GM19043 (cell line): ENCODE results near the gene RPLP2.
A peak's percentile ranks its signal among the peaks of the same experiment; 100 is the strongest.

Experiments
- ATAC-seq: cut with Tn5 transposase; IDR thresholded peaks from one replicate; pipeline ENCODE4 v1.9.1; 2021; ENCODE audit warnings: low read depth; ENCODE audit not compliant: unreplicated experiment

The RPLP2 gene

DNA sequence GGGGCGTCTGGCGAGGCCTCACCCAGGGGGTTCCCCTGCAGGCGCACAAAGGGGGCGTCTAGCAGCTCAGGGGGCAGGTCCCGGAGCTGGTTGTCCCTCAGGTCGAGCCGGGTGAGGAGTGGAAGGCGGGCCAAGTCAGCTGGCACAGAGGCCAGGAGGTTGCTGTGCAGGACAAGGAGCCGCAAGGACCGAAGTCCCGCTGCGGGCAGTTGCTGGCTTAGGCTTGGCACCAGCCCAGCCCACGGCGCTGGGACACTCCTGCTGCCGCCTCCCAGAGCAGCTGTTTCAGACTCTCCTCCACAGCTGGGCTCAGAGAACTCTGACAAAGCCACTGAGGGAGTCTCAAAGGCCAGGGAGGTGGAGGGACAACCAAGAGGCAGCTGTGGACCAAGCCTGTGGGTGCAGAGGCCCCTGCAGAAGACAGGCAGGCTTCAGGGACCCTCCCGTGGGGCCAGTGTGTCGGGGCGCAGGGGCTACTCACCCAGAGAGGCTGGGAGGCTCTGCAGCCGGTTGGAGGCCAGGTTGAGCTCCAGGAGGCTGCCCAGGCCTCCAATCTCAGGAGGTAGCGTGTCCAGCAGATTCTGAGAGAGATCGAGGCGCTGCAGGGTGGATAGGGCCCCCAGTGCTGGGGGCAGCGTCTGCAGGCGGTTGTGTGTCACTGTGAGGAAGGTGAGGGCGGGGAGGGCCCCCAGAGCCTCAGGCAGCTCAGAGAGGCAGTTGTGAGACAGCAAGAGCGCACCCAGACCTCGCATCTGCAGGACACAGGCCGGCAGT lies 6.9 kb upstream of the RPLP2 start:
- no peak for ATAC-seq

DNA sequence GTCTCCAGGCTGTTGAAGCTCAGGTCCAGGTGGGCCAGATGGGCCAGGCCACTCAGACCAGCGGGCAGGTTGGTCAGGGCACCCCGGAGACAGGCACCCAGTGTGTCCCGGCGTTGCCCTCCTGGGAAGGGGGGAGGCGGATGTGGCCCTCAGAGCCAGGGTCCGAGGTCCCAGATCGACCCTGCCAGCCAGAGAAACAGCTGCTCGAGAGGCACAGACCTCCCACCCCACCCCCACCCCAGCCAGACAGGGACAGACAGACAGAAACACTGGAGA lies 6.4 kb upstream of the RPLP2 start:
- no peak for ATAC-seq

DNA sequence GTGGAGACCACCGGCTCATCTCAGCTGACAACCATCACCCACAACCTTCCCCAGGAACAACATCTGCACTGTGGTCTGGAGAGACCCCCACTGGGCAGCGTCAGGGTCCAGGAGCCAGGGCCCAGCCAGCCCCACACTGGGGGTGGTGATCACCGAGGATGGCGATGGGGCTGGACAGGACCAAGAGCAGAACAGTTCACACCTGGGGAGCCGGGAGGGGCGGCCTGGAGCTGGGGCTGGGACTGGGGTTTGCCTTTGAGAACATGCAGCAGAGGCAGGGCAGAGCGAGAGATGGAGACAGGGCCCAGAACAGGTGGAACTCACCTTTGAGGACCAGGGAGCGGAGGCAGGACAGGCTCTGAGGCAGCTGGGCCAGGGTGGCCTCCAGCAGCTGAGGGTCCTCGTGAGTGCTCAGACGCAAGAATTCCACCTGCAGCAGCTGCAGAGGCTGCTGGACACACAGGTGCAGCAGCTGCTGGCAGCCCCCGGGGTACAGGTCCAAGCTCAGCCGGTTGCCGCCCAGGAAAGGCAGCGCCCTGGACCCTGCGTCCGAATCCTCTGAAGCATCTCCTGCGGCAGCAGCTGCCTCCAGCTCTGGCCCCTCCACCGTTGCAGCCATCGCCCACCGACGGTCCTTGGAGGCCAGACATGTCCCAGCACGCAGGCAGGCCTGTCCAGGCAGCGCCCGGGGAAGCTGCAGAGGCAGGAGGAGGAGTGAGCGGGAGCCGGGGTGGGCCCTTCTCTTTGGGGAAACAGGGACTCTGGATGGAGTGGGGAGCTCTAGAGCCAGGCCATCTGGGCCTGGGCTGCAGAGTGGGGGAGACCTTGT lies 5.8 kb upstream of the RPLP2 start:
- no peak for ATAC-seq

DNA sequence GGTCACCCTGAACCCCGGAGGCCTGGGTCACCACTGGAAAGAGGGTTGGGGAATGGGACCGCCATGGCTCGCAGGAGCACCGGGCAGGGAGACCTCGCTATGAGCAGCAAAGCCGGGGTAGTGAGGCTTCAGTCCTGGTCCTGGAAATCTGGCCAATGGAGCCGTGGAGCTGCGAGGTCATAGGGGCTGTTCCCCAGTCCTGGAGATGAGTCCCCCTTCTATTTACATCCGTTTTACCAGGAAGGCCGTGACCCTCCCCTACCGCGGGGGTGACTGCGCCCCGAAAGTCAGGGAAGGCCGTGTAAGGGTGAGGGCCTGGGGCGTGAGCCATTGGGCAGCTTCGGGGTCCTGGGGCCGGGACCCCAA lies 5.2 kb upstream of the RPLP2 start:
- ATAC-seq, result no peak

DNA sequence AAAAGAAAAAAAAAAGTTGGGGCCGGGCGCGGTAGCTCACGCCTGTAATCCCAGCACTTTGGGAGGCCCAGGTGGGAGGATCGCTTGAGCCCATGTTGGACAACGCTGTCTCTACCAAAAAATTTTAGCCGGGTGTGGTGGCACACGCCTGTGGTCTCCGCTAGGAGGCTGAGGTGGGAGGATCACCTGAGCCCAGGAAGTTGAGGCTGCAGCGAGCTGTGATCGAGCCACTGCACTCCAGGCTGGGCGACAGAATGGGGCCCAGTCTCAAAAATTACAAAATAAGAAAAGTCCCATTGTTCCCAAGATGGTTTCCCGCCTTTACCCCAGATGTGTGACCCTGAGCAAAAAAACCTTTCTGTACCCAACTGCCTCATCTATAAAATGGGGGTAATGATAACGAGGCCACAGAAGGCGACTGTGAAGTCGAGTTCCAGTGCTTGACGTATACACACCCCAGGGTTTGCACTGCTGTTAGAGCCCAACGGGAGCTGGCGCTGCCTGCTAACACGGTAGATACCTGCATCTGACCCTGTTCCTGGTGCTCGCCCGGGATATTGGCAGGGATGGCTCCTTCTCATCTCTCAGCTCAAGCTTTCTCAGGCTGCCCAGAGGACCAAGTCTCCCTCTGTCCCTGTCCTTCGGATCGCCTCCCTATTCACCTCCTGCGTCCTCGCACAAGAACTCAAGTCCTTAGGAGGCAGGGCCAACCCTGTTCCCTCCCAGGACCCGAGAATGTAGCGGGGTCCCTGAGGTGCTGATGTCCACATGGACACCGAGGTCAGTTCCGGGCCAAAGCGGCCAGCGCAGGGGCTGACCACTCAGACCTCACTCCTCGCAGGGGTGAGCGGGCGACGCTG lies 1.1 kb upstream of the RPLP2 start:
- ATAC-seq, result no peak

DNA sequence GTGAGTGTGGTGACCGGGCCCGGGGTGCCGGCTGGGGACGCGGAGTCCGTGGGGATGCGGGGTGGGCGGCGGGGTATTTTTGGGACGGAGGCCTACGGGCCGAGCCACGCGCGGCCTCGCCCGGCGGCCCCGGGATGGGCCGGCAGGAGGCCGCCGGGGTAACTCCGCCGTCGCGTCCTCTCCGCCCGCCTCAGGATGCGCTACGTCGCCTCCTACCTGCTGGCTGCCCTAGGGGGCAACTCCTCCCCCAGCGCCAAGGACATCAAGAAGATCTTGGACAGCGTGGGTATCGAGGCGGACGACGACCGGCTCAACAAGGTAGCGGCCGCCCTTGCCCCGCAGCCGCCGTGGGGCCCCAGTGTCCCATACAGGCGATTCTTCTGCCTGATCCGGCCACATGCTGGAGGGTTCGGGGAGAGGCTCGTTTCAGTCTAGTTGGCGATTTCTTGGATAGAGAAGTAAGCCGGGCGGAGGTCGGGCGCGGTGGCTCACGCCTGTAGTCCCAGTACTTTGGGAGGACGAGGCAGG lies 337 bp downstream of the RPLP2 start:
- ATAC-seq, result no peak

DNA sequence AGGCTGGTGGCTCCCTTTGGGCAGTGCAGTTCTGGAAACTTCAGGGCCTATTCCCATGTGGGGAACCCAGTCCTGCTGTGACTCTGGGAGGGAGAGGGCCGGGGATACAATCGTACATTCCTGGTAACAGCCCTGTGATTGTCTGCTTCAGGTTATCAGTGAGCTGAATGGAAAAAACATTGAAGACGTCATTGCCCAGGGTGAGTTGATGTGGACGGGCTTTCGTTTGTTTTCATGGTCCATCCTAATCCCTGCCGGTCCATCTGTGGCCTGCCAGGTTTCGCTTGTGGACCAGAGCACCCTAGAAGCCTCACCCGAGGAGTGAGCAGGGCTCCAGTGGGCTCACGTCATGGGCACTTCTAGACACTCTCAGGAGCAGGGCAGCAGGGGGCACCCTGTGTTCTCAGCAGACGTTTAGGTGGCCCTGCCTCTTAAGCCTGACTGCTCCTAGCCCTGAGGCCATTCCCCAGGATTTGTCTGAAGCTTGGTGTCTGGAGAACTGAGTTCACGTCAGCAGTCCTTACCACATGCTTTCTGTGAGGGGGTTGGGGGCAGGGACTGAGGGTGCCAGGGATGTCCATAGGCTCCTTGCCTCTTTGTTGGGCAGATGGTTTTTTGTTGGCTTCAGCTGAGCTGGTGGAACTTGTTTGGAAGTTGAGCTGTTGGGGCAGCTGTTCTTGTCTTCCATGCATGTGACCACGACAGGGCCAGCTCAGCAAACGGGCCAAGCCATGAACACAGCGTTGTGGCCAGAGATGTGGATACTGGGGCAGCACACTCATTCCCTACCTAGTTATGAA lies 1.9 kb downstream of the RPLP2 start:
- no peak for ATAC-seq

DNA sequence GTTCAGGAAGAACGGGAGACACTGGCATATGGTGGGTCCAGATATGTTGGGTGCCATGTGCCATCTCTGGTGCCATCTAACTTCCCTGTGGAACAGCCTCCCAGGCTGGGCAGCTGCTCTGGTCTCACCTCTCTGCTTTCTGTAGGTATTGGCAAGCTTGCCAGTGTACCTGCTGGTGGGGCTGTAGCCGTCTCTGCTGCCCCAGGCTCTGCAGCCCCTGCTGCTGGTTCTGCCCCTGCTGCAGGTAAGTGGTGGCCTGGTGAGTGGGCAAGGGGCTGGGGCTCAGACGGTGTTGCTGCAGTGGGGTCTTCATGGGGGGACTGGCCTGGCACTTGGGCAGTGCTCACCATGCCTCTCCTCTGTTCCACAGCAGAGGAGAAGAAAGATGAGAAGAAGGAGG lies 2.6 kb downstream of the RPLP2 start:
- no peak for ATAC-seq

DNA sequence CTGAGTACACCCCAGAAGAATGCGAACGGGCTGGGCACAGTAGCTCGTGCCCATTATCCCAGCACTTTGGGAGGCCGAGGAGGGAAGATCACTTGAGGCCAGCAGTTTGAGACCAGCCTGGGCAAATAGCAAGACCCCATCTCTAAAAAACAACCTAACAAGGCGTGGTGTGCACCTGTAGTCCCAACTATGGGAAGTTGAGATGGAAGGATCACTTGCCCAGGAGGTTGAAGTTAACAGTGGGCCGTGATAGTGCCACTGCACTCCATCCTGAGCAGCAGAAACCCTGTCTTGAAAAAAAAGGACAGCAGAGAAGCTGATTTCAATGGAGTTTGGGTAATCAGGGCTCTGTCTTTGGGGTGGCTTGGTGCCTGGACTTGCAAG lies 3.3 kb downstream of the RPLP2 start:
- ATAC-seq, result no peak

DNA sequence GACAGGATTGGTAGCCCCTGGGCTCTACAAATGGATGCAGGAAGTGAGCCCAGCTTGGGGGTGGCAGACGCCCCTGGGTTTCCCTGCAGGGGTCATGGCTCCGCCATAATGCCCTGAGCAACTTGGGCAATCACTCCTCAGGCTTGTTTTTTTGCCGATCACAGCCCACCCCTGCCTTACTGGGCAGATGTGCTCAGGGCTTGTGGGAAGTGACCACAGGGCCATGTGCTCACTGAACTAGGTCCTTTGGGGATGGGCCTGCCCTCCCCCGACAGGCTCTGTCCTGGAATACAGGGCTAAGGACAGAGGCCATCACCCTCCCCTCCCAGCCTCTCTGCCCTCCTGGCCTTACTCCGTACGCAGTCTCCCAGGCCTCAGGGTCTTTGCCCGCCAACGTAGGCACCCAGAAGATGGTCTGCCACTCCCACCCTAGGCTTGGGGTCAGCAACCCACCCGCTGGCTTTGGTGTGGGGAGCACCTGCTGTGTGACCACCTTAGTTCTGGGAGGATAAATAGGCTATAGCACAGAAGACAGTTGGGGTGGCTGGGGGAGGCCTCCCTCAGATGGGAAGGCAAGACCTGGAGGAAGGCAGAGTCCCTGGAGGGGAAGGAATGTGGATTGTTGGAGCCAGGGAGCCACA lies 3.8 kb downstream of the RPLP2 start:
- ATAC-seq, result no peak

DNA sequence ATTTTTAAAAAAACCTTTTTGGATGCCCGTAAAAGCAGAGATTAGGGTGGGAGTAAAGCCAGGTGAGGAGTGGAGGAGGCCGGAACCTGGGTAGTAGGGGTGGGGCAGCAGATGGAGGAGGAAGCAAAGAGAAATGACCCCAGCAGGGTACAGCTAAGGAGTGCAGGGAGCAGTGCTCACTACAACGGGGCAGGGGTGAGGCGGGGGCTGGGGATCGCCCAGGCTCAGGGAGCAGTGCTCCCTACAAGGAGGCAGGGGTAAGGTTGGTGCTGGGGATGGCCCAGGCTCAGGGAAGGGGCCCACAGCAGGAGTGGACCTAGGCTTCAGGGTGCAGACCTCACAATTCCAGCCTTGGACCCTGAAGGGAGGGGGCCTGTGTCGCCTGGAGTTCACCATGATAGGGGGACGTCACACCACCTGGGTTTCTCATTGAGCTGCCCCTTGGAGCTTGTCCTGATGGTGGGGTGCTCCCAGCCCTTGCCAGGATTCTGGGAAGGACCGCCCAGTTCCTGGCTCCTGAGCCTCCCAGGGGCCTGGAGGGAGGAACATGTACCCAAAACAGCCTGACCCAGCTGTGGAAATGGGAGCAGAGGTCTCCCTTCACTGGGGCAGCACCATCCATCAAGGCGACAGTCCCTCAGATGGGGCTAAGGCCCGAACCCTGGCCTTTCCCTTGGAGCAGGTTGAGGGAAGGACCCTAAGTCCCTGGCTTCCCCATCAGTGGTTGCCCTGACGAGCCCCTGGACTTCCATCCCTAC lies 6.1 kb downstream of the RPLP2 start:
- ATAC-seq, result no peak

DNA sequence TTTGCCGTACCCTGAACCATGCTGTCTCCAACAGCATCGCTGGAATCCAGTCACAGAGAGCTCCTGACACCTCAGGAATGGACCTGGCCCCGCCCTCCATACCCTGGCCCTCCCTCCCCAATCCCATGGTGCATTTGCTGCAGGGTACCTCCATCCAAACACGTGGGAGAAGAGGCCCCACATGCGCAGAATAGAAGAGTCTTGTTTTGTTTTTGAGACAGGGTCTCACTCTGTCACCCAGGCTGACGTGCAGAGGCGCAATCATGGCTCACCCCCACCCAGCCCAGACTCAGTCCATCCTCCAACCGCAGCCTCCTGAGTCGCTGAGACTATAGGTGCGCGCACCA lies 6.6 kb downstream of the RPLP2 start:
- no peak for ATAC-seq

DNA sequence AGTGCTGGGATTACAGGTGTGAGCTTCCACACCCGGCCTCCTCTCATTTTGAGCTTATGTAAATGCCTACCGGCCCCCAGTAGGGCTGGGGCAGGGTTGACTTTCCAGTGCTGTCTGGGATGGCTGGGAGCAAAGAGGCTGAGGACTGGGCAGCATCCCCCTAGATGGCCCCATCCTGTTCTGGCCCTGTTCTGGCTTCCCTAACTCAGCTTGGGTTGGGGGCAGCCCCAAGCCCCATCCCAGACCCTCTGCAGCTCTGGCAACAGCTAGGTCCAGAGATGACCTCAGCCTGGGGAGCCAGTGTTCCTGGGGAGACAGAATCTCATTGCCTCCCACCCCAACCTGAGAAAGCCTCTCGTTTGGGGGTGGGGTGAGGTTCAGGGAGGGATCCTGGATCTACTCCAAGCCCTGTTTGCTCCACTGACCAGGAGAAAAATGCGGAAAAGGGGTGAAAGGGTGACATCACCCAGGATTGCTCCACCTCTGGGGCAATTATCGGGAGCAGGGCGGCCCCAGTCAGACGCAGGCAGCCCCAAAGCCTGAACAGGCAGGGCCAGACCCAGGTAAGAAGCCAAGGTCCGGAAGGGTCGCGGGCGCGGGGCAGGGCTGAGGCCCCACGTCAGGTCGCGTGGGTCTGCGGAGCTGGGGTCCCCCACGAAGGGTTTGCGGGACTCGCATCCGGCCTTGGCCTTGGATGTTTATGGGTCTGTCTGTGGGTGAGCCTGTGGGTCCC lies 8.8 kb downstream of the RPLP2 start, which contains the start of gene PNPLA2:
TSS of gene PNPLA2 (plus strand) at position 519 of the 733 bp plus-strand sequence. CDS start 805 bp downstream, outside the sequence.
- ATAC-seq, result no peak

DNA sequence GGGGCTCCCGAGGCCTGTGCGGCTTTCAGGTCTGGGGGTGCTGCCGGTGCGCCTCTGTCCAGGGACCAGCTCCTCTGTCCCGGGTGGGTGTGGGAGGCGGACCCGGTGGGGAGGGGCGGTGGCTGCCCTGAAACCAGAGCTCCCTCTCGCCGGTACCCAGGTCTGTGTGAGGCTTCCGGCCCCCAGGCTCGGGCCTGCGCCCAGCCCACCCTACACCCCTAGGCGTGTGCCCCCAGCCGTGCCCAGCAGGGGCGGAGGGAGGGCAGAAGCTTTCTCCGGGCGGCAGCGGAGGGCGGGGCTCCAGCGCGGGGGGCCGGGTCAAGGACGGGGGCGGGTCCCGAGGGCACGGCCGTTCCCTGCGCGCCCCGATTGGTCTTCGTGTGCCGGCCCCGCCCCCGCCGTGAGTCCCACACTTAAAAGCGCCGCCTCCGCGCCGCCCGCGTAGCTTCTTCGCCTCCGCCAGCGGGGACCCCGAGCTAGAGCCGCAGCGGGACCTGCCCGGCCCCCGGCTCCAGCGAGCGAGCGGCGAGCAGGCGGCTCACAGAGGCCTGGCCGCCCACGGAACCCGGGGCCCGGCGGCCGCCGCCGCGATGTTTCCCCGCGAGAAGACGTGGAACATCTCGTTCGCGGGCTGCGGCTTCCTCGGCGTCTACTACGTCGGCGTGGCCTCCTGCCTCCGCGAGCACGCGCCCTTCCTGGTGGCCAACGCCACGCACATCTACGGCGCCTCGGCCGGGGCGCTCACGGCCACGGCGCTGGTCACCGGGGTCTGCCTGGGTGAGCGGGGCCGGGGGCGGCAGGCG lies 9.6 kb downstream of the RPLP2 start:
- ATAC-seq, result peak; percentile 52

DNA sequence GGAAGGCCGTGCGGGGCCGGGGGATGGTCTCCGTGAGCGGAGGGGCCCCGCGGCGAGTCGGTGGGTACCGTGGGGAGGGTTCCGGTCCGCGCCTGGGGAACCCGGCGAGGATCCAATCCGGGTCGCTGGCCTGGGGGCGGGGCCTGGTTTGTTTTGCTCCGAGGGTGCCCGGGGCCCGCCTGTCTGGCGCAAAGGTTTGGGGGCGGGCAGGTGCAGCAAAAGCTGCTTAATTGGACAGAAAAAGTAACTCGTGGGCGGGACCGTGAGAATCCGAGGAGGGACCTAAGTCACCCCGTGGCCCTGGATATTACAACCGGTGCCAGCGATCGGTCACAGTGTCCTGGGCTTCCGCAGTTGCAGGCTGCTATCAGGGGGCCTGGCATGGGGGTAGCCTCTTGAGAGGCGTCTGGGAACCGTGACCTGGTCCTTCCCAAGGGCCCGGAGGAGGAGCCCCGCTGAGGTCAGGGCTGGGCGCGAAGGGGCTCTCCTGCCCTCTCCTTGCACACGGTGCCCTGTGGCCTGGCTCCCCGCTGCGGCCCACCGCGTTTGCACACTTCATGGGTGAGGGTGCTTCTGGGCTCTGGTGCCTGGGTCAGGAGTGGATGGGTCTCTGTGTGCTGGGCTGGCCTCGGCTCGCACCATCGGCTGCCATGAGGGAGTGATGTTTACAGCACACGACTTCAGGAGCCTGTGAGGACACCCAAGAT lies 10.3 kb downstream of the RPLP2 start:
- ATAC-seq, result peak; percentile 57

DNA sequence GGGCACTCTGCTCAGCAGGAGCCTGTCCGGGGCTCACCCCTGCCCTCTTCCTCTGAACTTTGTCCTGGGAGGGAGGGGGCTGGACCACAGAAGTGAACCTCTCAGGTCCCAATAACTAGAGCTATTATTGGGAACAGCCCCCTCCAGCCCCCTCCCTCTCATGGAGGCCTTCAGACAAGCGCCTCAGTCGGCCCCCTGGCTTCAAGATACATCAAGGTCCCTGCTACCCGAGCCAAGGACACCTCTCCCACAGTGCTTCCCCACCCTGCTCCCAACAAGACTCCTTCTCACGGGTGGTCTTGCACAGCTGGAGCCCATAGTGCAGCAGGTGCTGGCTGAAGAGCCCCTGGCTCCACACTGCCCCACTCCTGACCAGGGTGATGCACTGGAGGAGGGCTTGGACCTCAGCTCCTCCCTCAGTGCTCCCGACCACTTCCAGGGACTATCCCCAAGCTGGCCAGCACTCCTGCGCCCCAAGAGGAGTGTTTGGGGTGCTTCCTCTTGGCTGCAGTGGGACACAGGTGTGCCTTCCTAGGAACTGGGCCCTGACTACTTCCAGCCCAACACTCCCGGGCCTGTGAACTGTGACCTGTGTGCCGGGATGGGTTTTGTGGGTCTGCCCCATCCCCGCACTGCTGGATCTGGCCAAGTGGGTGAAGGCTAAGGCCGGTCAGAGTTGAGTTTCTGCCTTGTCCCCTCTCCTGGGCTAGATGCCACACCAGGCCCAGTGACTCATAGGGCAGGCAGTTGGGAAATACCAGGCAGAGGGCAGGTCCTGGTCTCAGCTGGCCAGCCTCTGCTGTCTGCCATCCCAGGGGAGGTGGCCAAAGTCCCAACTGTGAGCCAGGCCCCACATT lies 11.1 kb downstream of the RPLP2 start:
- ATAC-seq, result no peak
